Myocyte (in vitro differentiated cells): ENCODE data around the gene PPP1R13B. TPM values are rescaled to one million over a fixed set of nuclear protein-coding genes. Genes with fewer than 3 reads are reported as not detected.
"Not testable (repeated sequence)": the region's sequence is repeated elsewhere in the genome, so short reads cannot be mapped to it uniquely, and the experiment has no call there.

Experiments used
- DNase-seq: peaks from one replicate; pipeline ENCODE4 v3.0.0-alpha.2; 2012; ENCODE audit warnings: low read depth
- total RNA-seq: library from RNA; depleted of rRNA; stranded (reverse); fragments of >200 nt; gene quantifications from 2 replicates; pipeline ENCODE4 v1.2.3, GENCODE V29; 2014

The PPP1R13B gene
- total RNA-seq, 1 donor from 2014 or later: 1.2 TPM

- DNase-seq: no peak
These were observed 12.2 kb upstream of the PPP1R13B start for GRCh38 chr14:103859416-103860202.

GRCh38 chr14:103858063-103858781 is 10.8 kb upstream of the PPP1R13B start:
- no peak for DNase-seq

GRCh38 chr14:103857256-103857655 is 9.9 kb upstream of the PPP1R13B start:
- no peak for DNase-seq

GRCh38 chr14:103856607-103857006 is 9.2 kb upstream of the PPP1R13B start:
- DNase-seq: no peak

DNA sequence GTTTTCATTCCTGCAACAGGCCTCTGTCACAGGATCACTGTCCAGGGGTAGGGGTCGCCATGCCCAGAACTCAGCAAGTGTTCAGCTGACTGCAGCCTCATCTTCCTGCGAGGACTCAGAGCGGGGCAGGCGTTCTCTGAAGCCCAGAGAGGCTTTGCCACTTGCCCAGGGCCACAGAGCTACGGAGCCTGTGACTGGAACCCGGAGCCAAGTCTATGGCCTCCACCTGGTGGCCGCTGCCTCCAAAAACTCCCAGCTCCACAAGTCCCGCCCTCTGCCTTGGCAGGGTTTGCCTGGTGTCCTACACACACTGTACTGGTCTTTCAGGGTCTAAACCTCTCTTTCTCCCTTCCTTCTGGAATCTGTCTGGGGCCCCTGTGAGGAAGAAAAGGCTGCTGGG is 8.7 kb upstream of the PPP1R13B start:
- DNase-seq: no peak

DNA sequence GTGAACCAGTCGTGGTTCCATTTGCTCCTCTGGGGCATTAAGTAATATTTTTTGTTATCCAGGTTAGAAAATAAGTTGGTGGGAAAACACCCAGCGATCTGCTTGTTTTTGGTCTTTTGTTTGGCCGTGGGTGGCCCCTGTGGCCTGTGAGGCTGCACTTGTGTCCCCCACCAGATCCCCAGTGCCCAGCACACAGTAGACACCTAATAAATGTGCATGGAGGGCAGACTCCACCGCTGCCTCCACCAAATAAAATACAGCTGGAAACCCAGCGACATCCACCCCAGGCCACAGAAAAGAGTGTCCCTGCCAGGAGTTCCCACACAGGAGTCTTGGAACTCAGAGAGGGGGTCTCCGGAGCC is 8.3 kb upstream of the PPP1R13B start:
- no peak for DNase-seq

GRCh38 chr14:103854822-103855733 is 7.7 kb upstream of the PPP1R13B start:
- DNase-seq: peak; percentile 21

DNA sequence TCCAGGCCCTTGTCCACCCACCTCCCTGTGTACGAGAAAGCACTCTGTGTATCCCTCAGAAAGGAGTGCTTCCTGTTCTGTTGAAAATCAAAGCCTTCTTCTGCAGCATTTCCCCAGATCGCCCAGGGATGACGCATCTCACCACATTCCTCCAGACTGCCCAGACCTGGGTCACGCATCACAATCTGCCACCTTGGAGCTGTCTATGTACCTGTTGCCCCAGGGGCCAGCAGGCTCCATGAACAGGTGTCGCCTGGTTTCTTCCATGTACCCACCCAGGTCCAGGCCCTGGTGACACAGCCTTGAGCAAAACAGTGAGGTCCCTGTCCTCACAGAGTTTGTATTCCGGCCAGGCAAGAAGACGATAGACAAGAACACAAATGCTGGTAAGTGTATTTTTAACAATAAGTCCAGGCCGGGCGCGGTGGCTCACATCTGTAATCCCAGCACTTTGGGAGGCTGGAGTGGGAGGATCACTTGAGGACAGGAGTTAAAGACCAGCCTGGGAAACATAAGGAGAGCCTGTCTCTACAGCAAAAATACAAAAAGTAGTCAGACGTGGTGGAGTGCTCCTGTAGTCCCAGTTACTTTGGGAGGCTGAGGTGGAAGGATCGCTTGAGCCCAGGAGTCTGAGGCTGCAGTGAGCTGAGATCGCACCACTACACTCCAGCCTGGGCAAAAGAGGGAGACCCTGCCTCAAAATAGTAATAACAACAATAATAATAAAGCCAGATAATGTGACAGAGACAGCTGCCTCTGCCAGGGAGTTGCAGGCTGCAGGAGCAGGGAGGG is 6.8 kb upstream of the PPP1R13B start:
- DNase-seq: no peak

DNA sequence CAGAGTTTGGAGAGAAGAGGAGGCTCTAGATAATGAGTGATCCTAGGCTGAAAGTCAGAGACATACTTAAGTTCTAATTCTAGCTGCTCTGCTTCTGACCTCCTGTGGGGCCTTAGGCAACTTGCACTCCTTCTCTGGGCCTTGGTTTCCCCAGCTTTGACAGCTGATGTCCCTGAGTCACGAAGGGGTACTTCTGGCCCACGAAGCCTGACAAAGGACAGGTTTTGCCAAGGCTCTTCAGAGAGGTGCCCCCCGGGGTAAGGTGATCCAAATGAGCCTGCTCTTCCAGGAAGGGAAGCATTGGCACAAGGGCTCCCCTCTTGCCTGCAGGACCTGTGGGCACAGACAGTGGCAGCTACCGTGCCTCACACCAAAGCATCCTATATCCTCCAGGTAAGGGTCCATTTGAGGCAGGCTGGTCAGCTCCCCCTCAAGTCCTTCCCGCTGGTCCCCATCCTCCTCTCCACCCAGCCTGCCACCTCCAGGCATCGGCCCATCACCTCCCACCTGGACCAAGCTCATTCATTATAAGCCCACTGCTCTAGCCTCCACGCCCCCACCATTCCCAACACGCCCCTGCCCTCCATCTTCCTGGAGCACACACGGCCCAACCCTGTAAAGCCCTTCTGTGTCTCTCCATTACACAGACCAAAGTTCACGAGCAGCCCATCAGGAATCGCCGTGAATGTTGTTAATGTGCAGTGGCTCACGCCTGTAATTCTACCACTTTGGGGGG is 1.9 kb upstream of the PPP1R13B start:
- no peak for DNase-seq

- DNase-seq: no peak
These were observed 1.1 kb upstream of the PPP1R13B start for GRCh38 chr14:103848175-103849077.

DNA sequence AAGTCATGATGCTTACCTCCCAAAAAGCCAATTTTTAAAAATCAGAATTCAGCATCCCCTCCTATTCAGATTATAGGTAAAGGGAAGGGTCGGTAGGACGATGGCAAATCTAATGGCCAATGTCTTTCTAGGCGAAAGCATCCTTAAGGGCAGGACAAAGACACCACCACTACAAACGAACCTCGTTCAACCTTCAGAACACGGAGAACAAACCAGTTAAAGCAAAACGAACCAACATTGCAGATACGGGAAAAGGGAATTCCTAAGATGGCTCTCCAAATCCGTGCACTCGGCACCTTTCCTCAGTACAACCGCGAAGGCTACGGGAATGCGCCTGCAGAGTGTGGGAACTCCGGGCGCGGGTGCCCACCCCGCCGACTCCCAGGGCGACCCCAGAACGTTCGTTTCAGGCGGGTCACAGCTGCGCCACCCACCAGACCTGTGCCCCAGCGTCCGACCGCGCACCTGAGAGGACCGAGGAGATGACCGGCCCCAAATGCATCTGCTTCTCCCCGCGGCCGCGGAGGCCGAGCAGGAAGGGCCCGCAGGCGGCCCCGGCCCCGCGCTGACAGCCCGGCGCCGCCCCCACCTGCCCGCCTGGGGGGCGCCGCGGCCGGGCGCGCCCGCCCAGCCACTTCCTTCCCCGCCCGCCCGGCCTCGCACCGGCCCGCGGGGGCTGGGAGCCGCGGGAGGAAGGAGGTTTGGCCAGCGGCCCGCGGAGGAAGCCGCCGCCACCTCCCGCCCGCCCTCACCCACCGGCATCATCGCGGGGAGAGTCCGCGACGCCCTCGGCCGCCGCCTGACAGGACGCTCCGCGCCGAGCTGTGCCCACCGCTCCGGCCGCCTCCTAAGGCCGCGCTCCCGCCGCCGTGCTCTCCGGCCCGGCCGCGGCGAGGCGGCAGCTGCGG is 578 bp downstream of the PPP1R13B start:
- DNase-seq: no peak

DNA sequence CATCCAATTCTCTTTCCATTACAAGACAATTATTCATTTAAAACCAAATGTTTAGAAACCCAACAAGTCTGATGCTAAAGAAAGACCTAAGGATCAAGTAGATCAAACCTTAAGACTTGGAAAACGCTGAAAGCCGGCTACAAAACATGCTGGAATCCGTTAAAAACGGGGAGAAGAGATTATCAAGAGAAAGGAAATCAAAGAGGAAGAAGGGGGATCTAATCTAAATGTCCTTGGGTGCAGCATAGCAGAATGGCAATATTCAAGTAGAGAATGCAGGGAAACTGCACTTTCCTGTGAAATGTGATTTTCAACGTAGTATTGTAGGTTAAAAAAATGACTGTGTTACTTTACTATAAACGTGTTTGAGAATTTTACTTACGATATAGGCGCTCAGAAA is 1.3 kb downstream of the PPP1R13B start:
- DNase-seq: no peak

- no peak for DNase-seq
These were observed 2.0 kb downstream of the PPP1R13B start for GRCh38 chr14:103845327-103845726.

DNA sequence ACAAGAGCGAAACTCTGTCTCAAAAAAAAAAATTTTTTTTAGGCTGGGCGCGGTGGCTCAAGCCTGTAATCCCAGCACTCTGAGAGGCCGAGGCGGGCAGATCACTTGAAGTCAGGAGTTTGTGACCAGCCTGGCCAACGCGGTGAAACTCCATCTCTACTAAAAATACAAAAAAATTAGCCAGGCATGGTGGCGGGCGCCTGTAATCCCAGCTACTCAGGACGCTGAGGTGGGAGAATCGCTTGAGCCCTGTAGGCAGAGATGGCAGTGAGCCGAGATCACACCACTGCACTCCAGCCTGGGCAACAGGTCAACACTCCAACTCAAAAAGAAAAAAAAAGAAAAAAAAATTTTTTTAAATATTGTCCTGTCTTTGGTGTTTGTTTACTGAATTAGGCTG is 6.1 kb downstream of the PPP1R13B start:
- DNase-seq: not testable (repeated sequence)

GRCh38 chr14:103840014-103840413 is 7.4 kb downstream of the PPP1R13B start:
- DNase-seq: no peak

- no peak for DNase-seq
These were observed 7.8 kb downstream of the PPP1R13B start for GRCh38 chr14:103839579-103839978.

DNA sequence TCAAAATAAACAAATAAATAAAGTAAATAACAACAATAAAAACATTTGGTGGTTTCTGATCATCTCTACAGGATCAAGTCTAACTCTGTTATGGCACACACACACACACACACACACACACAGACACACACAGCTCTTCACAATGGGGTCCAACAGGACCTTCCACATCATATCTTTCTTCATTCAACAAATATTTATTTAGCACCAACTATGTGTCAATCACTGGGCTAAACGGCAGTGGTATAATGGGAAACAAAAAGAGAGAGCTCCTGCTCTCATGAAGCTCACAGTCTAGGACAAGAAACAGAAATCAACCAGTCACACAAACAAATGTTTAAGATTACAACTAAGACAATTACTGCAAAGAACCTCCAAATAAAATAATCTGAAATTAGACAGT is 9.3 kb downstream of the PPP1R13B start:
- DNase-seq: no peak
